ENCODE measurements around the gene NRG3. TPM values are rescaled to one million over a fixed set of nuclear protein-coding genes. Genes with fewer than 3 reads are reported as not detected.

The NRG3 gene
- total and polyA plus RNA-seq, 2 of the 8 experiments (the other 6 are each of a cell fraction or from before 2014, with no cell fraction given) = 4.2 to 5.0 TPM

DNA sequence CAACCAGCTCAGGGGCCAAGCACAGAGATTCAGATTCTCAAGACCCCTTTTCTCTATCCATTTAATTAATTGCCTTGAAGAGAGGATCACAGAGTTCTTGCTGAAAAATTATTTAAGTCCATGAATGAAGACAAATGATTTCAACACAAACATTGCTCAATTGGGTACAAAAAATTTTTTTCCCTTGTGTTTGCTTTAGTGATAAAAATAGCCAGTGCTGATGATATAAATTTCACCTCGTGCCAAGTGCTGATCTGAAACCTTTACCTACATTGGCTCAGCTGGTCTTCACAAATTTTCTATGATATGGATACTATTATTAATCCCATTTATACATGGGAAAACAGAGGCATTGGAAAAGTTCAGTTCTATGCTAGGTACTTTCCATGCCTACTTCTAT lies 377.1 kb downstream of the NRG3 start:
- Histone ChIP-seq H3K4me1 (replicated peaks in 1 of 4; ENCODE audit: control insufficient read depth in 3 of 4, insufficient read depth in 4 of 4, low read length in 3 of 4) (no peaks in the 10 kb centered on the region; a peak in 2 of 7 replicates), H3K9me3 (ENCODE audit: insufficient read depth in 2 of 2, low read depth in 1 of 2, low read length in 1 of 2) (no peaks in the 10 kb centered on the region), H2BK120ac (replicated peaks; ENCODE audit: low read depth, low read length) (no peak overlapping the region), H2BK20ac (ENCODE audit: low read length) (no peak overlapping the region), H2BK5ac (ENCODE audit: low read depth, low read length) (no peak overlapping the region), H3K36me3 (ENCODE audit: control insufficient read depth in 2 of 4, insufficient read depth in 4 of 4, low read length in 3 of 4) (no peaks in the 10 kb centered on the region), H3K4ac (replicated peaks; ENCODE audit: insufficient read length, low read depth, low read length) (no peak overlapping the region), H3K4me2 (ENCODE audit: insufficient read depth in 1 of 2, low read depth in 2 of 2, low read length in 2 of 2) (no peak overlapping the region), H4K91ac (replicated peaks; ENCODE audit: insufficient read length, low read length) (no peak overlapping the region), H3K9ac (replicated peaks in 1 of 4; ENCODE audit: extremely low read depth in 1 of 4, low read depth in 3 of 4, low read length in 3 of 4) (no peak overlapping the region), H3K79me2 (ENCODE audit: control insufficient read depth in 1 of 2, insufficient read depth in 2 of 2, low read length in 2 of 2) (no peaks in the 10 kb centered on the region), H3K14ac (ENCODE audit: insufficient read length) (no peak overlapping the region), H4K5ac (ENCODE audit: insufficient read length, low read depth, low read length) (no peak overlapping the region), H3K56ac (replicated peaks; ENCODE audit: insufficient read length, low read depth, low read length) (no peak overlapping the region), H2AFZ (ENCODE audit: low read length) (no peak overlapping the region), H3K27me3 (replicated peaks in 1 of 4; ENCODE audit: control insufficient read depth in 3 of 4, extremely low read depth in 1 of 4, insufficient read depth in 3 of 4, low read length in 3 of 4) (no peaks in the 10 kb centered on the region), H4K20me1 (replicated peaks in 1 of 2; ENCODE audit: control insufficient read depth in 1 of 2, insufficient read depth in 2 of 2, low read length in 2 of 2) (no peaks in the 10 kb centered on the region), H3K27ac (ENCODE audit: low read depth, low read length) (no peak overlapping the region), H3K18ac (ENCODE audit: extremely low read depth, low read length) (no peak overlapping the region), H3K23me2 (ENCODE audit: low read depth, low read length) (no peaks in the 10 kb centered on the region; the same call in 1 of the 2 replicates), H2AK5ac (ENCODE audit: low read depth, low read length) (no peak overlapping the region), H4K8ac (ENCODE audit: extremely low read depth, insufficient read depth, low read length) (no peak overlapping the region), H2BK12ac (ENCODE audit: low read depth, low read length) (no peak overlapping the region), H2BK15ac (ENCODE audit: low read length) (no peak overlapping the region), H3K23ac (ENCODE audit: insufficient read length) (no peak overlapping the region), H3K4me3 (ENCODE audit: extremely low read depth in 1 of 4, insufficient read depth in 2 of 4, low read depth in 3 of 4, low read length in 4 of 4) (no peak overlapping the region), H3K79me1 (ENCODE audit: low read depth, low read length) (no peaks in the 10 kb centered on the region)
- POLR2A ChIA-PET (ENCODE audit: partially characterized antibody) = no interaction called here
- DNase-seq (ENCODE audit: low read depth in 1 of 2, low spot score in 2 of 2) = no peak
- WGBS, 2 experiments (ENCODE audit: extremely low coverage in 1 of 2, insufficient coverage in 1 of 2, insufficient read length in 1 of 2, insufficient replicate concordance in 2 of 2, low coverage in 1 of 2, low lambda C conversion rate in 2 of 2, missing lambda C conversion rate in 1 of 2) = 100% methylated on average over 1 of the region's 1 CpG; no CpG with 5 or more reads in 1 of the 2 experiments
- FAIRE-seq = no peak
- CTCF ChIA-PET (ENCODE audit: partially characterized antibody) = no interaction called here
- TF ChIP-seq RNF2 (IDR thresholded peaks at IDR 0.05; ENCODE audit: borderline replicate concordance, low read depth, low read length, missing control alignments, poor library complexity, severe bottlenecking) (no peak), TEAD4 (IDR thresholded peaks at IDR 0.05; ENCODE audit: low read depth, low read length) (no peak), PHF8 (conservative IDR thresholded peaks at IDR 0.05; ENCODE audit: low read depth, low read length) (no peak), CHD2 (IDR thresholded peaks at IDR 0.05; ENCODE audit: low read length) (no peak), TCF12 (IDR thresholded peaks at IDR 0.05; ENCODE audit: low read depth, low read length) (no peak), RXRA (IDR thresholded peaks at IDR 0.05; ENCODE audit: insufficient read depth, low read depth, low read length) (no peak), EGR1 (IDR thresholded peaks at IDR 0.05; ENCODE audit: borderline replicate concordance, low read depth, low read length) (no peak), FOSL1 (IDR thresholded peaks at IDR 0.05; ENCODE audit: insufficient read depth, low read depth, low read length) (no peak), MAFK (IDR thresholded peaks at IDR 0.05; ENCODE audit: low read depth, low read length) (no peak), RBBP5 (IDR thresholded peaks at IDR 0.05; ENCODE audit: borderline replicate concordance, low read depth, low read length) (no peak), HDAC2 (IDR thresholded peaks at IDR 0.05; ENCODE audit: borderline replicate concordance in 1 of 2, low read depth in 2 of 2, low read length in 2 of 2) (no peak)
- TF ChIP-seq, protein P1, sequence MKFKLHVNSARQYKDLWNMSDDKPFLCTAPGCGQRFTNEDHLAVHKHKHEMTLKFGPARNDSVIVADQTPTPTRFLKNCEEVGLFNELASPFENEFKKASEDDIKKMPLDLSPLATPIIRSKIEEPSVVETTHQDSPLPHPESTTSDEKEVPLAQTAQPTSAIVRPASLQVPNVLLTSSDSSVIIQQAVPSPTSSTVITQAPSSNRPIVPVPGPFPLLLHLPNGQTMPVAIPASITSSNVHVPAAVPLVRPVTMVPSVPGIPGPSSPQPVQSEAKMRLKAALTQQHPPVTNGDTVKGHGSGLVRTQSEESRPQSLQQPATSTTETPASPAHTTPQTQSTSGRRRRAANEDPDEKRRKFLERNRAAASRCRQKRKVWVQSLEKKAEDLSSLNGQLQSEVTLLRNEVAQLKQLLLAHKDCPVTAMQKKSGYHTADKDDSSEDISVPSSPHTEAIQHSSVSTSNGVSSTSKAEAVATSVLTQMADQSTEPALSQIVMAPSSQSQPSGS (IDR thresholded peaks at IDR 0.05; ENCODE audit: low read length) = no peak
